ENCODE measurements around the gene FRMPD4.
"Not testable (repeated sequence)": the region's sequence is repeated elsewhere in the genome, so short reads cannot be mapped to it uniquely, and the experiment has no call there.

The FRMPD4 gene

DNA sequence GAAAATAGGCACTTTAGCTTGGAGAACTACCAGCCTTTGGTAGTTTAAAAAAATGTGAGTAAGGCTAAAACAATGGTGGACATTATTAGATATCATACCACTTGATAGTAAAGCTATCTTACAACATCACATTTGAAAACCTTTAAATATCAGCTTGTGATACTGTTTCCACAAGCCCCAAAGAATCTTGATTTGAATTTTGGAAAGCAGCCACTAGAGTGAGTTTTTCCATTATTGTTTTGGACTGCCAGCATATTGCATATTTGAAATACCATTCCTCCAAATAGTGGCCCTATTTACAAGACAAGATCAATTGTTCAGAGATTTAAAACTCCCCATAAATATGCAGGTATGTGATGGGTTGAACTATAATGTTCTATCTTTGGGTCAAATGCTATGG lies 349.9 kb downstream of the FRMPD4 start:
- no peak overlapping the region for H3K27ac ChIP-seq
- TF ChIP-seq EZH2 (IDR thresholded peaks at IDR 0.05): no peak
- no peak for TF ChIP-seq POLR2AphosphoS5 (IDR thresholded peaks at IDR 0.05; ENCODE audit: borderline replicate concordance, low read depth, low read length)
- no peak for TF ChIP-seq FOXP2 (optimal IDR thresholded peaks at IDR 0.05; ENCODE audit: control extremely low read depth, extremely low read length, insufficient read depth)
- no peaks in the 10 kb centered on the region for H3K36me3 ChIP-seq (ENCODE audit: insufficient read depth, low read length)
- H3K9me3 ChIP-seq (ENCODE audit: low read depth, low read length): no peaks in the 10 kb centered on the region
- no peak overlapping the region for H3K4me3 ChIP-seq
- H3K9ac ChIP-seq (ENCODE audit: insufficient read length): no peak overlapping the region
- DNase-seq (ENCODE audit: low read depth, low spot score): no peak

DNA sequence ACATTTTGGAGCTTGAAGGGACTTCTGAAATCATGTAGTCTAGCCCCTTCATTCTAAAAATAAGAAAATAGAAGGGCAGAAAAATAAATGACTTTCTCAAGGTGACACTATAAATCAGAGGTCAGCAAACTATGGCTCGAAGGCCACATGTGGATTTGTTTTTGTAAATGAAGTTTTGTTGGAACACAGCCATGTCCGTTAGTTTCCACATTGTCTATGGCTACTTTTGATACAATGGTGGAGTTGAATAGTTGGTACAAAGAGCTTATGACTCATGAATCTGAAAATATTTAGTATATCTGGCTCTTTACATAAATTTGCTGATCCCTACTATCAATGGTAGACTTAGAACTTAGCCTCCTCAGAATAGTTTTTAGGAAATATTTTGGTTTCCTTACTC lies 350.5 kb downstream of the FRMPD4 start:
- DNase-seq (ENCODE audit: low read depth, low spot score): no peak
- Histone ChIP-seq H3K9ac (ENCODE audit: insufficient read length) (no peak overlapping the region), H3K4me3 (no peak overlapping the region), H3K27ac (no peak overlapping the region), H3K9me3 (ENCODE audit: low read depth, low read length) (no peaks in the 10 kb centered on the region), H3K36me3 (ENCODE audit: insufficient read depth, low read length) (no peaks in the 10 kb centered on the region)
- TF ChIP-seq FOXP2 (optimal IDR thresholded peaks at IDR 0.05; ENCODE audit: control extremely low read depth, extremely low read length, insufficient read depth) (no peak), EZH2 (IDR thresholded peaks at IDR 0.05) (no peak), POLR2AphosphoS5 (IDR thresholded peaks at IDR 0.05; ENCODE audit: borderline replicate concordance, low read depth, low read length) (no peak)

DNA sequence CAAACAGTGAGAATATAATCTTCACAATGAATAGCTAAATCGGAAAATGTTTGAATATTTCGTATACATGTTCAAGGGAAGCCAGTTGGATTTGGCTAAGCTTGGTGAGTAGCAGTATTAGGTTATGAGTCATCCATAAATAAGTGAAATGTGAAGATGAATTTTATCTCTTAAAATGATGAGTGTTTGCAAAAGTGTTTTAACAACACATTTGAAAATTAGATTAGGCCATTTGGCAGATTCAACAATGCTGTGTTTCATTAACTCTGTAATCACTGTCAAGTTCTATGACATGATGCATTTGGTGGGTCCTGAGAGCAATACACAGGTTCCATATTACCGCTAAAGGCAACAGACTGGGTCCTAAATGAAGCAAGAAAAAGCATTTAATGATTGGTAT lies 351.1 kb downstream of the FRMPD4 start:
- no peak for TF ChIP-seq FOXP2 (optimal IDR thresholded peaks at IDR 0.05; ENCODE audit: control extremely low read depth, extremely low read length, insufficient read depth)
- TF ChIP-seq EZH2 (IDR thresholded peaks at IDR 0.05): no peak
- TF ChIP-seq POLR2AphosphoS5 (IDR thresholded peaks at IDR 0.05; ENCODE audit: borderline replicate concordance, low read depth, low read length): no peak
- H3K27ac ChIP-seq: no peak overlapping the region
- H3K9ac ChIP-seq (ENCODE audit: insufficient read length): no peak overlapping the region
- H3K36me3 ChIP-seq (ENCODE audit: insufficient read depth, low read length): no peaks in the 10 kb centered on the region
- H3K4me3 ChIP-seq: no peak overlapping the region
- no peak for DNase-seq (ENCODE audit: low read depth, low spot score)
- no peaks in the 10 kb centered on the region for H3K9me3 ChIP-seq (ENCODE audit: low read depth, low read length)

DNA sequence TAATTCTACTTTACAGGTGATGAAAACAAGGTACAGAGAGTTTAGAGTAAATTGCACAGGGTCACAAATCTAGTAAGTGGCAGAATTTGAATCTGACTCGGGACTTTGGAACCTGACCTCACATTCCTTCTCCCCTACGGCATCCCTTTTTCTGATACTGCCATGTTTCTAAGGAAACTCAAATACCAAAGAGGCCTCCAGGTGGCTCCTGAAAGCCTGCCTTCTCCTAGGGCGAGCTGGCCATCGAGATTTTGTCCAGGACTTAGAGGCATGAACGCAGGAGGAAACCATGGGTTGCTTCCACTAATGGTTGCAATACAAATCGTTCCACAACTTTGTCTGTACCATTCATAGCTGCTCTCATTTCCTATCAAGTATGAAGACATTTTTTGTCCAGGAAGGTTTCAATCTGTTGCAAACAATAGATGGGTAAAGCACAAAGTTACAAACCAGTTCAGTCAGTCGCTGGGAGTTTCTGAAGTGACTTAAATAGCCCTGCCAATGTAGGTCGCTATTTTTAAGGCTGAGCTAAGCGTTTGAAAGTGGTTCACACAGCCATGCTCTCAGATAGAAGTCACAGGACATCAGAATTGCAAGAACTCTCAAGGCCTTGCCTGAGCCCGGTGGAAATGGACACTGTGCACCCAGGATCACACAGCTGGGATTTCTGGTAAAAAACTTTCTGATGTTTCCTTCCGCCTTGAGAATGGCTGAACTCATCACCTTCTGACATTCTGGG lies 356.3 kb downstream of the FRMPD4 start:
- TF ChIP-seq POLR2AphosphoS5 (IDR thresholded peaks at IDR 0.05; ENCODE audit: borderline replicate concordance, low read depth, low read length) (no peak), EZH2 (IDR thresholded peaks at IDR 0.05) (no peak), FOXP2 (optimal IDR thresholded peaks at IDR 0.05; ENCODE audit: control extremely low read depth, extremely low read length, insufficient read depth) (no peak)

DNA sequence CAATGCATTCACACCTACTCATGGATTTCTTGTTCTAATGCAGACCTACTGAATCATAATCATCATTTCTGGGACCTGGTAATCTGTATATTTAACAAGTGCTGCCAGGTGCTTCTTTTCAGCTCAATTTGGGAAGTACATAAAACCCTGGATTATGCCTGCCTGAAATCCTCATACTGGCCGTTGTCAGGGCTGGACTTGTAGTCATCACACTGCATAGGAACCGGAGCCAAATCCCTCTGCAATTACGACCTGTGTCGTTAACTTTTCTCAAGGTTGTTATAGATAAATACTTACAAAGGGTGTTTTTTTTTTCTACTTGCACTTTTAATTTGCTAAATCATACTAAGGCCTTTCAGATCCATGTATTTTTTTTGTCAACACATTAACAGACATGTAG lies 358.1 kb downstream of the FRMPD4 start:
- Histone ChIP-seq H3K36me3 (ENCODE audit: insufficient read depth, low read length) (no peaks in the 10 kb centered on the region), H3K9ac (ENCODE audit: insufficient read length) (no peak overlapping the region), H3K9me3 (ENCODE audit: low read depth, low read length) (no peaks in the 10 kb centered on the region), H3K4me3 (no peak overlapping the region), H3K27ac (no peak overlapping the region)
- no peak for DNase-seq (ENCODE audit: low read depth, low spot score)
- TF ChIP-seq FOXP2 (optimal IDR thresholded peaks at IDR 0.05; ENCODE audit: control extremely low read depth, extremely low read length, insufficient read depth): no peak
- no peak for TF ChIP-seq POLR2AphosphoS5 (IDR thresholded peaks at IDR 0.05; ENCODE audit: borderline replicate concordance, low read depth, low read length)
- no peak for TF ChIP-seq EZH2 (IDR thresholded peaks at IDR 0.05)

More for the DNA sequence above, 356.3 kb downstream of the FRMPD4 start:
- Histone ChIP-seq H3K9me3 (ENCODE audit: low read depth, low read length) (no peaks in the 10 kb centered on the region), H3K27ac (no peak overlapping the region), H3K4me3 (no peak overlapping the region), H3K9ac (ENCODE audit: insufficient read length) (no peak overlapping the region), H3K36me3 (ENCODE audit: insufficient read depth, low read length) (no peaks in the 10 kb centered on the region)
- no peak for DNase-seq (ENCODE audit: low read depth, low spot score)

DNA sequence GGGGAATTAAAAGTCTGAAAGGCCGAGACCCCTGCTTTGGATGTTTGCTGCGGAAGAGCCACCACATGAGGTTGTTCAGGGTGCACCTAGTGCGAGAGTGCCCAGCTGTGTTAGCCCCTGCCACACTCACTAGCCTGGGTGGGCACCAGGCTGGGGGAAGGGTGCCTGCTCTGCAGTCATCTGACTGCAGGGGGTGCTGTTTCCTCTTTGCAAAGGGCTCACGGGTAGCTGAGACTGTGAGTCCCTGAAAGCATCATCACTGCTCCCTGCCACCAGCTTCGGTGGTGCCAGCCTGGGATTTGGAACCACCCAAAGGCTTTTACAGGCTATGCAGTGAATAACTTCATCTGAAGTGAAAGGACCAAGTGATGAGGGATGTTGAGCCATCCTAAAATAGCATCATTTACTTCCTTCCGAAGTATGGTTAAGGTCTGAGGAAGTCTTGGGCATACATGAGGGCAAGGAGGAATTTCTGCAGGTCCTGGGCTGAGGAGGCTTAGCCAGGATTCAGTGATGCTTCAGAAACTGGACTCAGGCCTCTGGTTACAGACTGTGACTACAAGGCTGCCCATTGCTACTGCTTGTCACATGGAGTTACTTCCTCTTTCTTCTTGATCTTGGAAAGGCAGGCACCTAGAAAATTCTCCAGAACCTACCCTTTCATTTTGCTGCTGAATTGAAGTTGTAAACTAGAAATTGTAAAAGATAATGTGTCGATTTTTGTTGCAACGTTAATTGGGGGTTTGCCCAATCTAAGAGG lies 359.7 kb downstream of the FRMPD4 start:
- no peaks in the 10 kb centered on the region for H3K36me3 ChIP-seq (ENCODE audit: insufficient read depth, low read length)
- no peak overlapping the region for H3K27ac ChIP-seq
- no peak overlapping the region for H3K4me3 ChIP-seq
- no peaks in the 10 kb centered on the region for H3K9me3 ChIP-seq (ENCODE audit: low read depth, low read length)
- TF ChIP-seq EZH2 (IDR thresholded peaks at IDR 0.05) (no peak), FOXP2 (optimal IDR thresholded peaks at IDR 0.05; ENCODE audit: control extremely low read depth, extremely low read length, insufficient read depth) (no peak), POLR2AphosphoS5 (IDR thresholded peaks at IDR 0.05; ENCODE audit: borderline replicate concordance, low read depth, low read length) (no peak)
- H3K9ac ChIP-seq (ENCODE audit: insufficient read length): no peak overlapping the region
- DNase-seq (ENCODE audit: low read depth, low spot score): no peak

DNA sequence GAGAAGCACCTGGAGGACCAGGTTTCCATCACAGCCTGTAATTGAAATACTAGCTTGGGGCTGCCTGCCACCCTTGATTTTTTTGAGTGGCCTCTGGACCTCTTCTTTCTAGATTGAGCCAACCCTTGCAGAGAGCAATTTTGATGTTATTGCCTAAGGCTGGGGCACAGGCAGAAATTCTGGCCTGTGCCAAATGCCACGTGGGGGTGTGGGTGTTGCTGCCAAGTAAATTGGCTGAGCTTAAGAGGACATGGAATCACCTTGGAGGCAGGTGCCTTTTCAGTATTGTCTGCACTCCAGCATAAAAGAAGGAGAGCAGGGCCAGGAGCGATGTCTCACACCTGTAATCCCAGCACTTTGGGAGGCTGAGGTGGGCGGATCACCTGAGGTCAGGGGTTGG lies 366.9 kb downstream of the FRMPD4 start:
- no peak overlapping the region for H3K27ac ChIP-seq
- TF ChIP-seq POLR2AphosphoS5 (IDR thresholded peaks at IDR 0.05; ENCODE audit: borderline replicate concordance, low read depth, low read length) (no peak), FOXP2 (optimal IDR thresholded peaks at IDR 0.05; ENCODE audit: control extremely low read depth, extremely low read length, insufficient read depth) (no peak), EZH2 (IDR thresholded peaks at IDR 0.05) (no peak)
- no peak overlapping the region for H3K4me3 ChIP-seq
- H3K36me3 ChIP-seq (ENCODE audit: insufficient read depth, low read length): no peaks in the 10 kb centered on the region
- no peak overlapping the region for H3K9ac ChIP-seq (ENCODE audit: insufficient read length)
- no peaks in the 10 kb centered on the region for H3K9me3 ChIP-seq (ENCODE audit: low read depth, low read length)
- DNase-seq (ENCODE audit: low read depth, low spot score): no peak

DNA sequence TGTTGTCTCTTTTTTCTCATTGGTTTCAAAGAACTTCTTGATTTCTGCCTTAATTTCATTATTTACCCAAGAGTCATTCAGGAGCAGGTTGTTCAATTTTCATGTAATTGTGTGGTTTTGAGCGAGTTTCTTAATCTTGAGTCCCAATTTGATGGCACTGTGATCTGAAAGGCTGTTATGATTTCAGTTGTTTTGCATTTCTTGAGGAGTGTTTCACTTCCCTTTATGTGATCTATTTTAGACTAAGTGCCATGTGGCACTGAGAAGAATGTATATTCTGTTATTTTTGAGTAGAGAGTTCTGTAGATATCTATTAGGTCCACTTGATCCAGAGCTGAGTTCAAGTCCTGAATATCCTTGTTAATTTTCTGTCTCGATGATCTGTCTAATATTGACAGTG lies 377.1 kb downstream of the FRMPD4 start:
- H3K27ac ChIP-seq; DNase-seq (ENCODE audit: low read depth, low spot score); H3K9ac ChIP-seq (ENCODE audit: insufficient read length); H3K36me3 ChIP-seq (ENCODE audit: insufficient read depth, low read length); H3K9me3 ChIP-seq (ENCODE audit: low read depth, low read length); H3K4me3 ChIP-seq: not testable (repeated sequence)

Measured in SK-N-MC (cell line).